B cell (primary cell): ENCODE measurements around the gene DIS3L2. TPM values are rescaled to one million over a fixed set of nuclear protein-coding genes. Genes with fewer than 3 reads are reported as not detected.
"Not testable (repeated sequence)": the region's sequence is repeated elsewhere in the genome, so short reads cannot be mapped to it uniquely, and the experiment has no call there.

Experiments
- ATAC-seq: fragments of 200-7000 bp; cut with Tn5 transposase; one replicate; pipeline ENCODE4 v1.10.0; 2021; ENCODE audit warnings: low read depth, mild to moderate bottlenecking, moderate number of reproducible peaks, moderate library complexity
- CTCF ChIA-PET: fragments of 350-600 bp; sonication (Branson Sonifier 250); formaldehyde crosslinking; loops from one replicate; lab custom pipeline; 2021; ENCODE audit warnings: antibody characterized with exemption, inconsistent platforms; lab: Charles Lee
- POLR2A ChIA-PET: fragments of 350-600 bp; sonication (Branson Sonifier 250); formaldehyde crosslinking; loops from one replicate; lab custom pipeline; 2021; ENCODE audit warnings: antibody characterized with exemption; lab: Charles Lee
- DNase-seq: peaks from one replicate; pipeline ENCODE4 v3.0.0; 2013
- H2AFZ ChIP-seq: 2 replicates; pipeline ENCODE4 v1.6.1; 2012; ENCODE audit warnings: mild to moderate bottlenecking, low read depth, low read length; ENCODE audit not compliant: insufficient read depth, poor library complexity, severe bottlenecking
- H3K27ac ChIP-seq, 2 donors: 1 replicate in 1 of 2; 2 replicates in 1 of 2; pipeline ENCODE4 v1.5.1; 2012 to 2013; ENCODE audit warnings: low read length in 2 of 2, mild to moderate bottlenecking in 2 of 2, moderate library complexity in 1 of 2
- H3K27me3 ChIP-seq, 4 experiments: fragments of 200-600 bp in 1 of 4; sonication (generic) in 1 of 4; replicated peaks in 1 of 4; 1 replicate in 2 of 4; 2 replicates in 2 of 4; pipeline versions ENCODE4 v1.6.1 to v1.7.0; 2013 to 2016; ENCODE audit warnings: low read length in 3 of 4, mild to moderate bottlenecking in 2 of 4, mixed read lengths in 1 of 4, moderate library complexity in 1 of 4; ENCODE audit not compliant: insufficient read depth in 4 of 4, control insufficient read depth in 3 of 4; ENCODE audit errors: control extremely low read depth in 1 of 4
- H3K36me3 ChIP-seq, 2 experiments: replicated peaks in 1 of 2; 1 replicate in 1 of 2; 2 replicates in 1 of 2; pipeline versions ENCODE4 v1.6.1 to v1.7.1; 2013; ENCODE audit warnings: low read length in 1 of 2; ENCODE audit not compliant: insufficient read depth in 2 of 2, control insufficient read depth in 1 of 2; ENCODE audit errors: control extremely low read depth in 1 of 2, extremely low read depth in 1 of 2
- H3K4me1 ChIP-seq, 2 donors: fragments of 200-600 bp in 1 of 2; sonication (generic) in 1 of 2; 1 replicate in 1 of 2; 2 replicates in 1 of 2; pipeline versions ENCODE4 v1.5.1 to v1.6.1; 2013 to 2017; ENCODE audit warnings: low read length in 2 of 2; ENCODE audit not compliant: control insufficient read depth in 2 of 2, insufficient read depth in 2 of 2
- H3K4me2 ChIP-seq: replicated peaks from 2 replicates; pipeline ENCODE3; 2012; ENCODE audit warnings: mild to moderate bottlenecking, low read depth, low read length; ENCODE audit not compliant: poor library complexity, severe bottlenecking
- H3K4me3 ChIP-seq, 5 experiments: fragments of 200-600 bp in 1 of 5; sonication (generic) in 1 of 5; 1 replicate in 3 of 5; 2 replicates in 2 of 5; pipeline versions ENCODE4 v1.5.1 to v1.7.0; 2011 to 2016; ENCODE audit warnings: low read length in 4 of 5, mild to moderate bottlenecking in 4 of 5, low read depth in 2 of 5, control low read depth in 1 of 5, moderate library complexity in 1 of 5; ENCODE audit not compliant: insufficient read depth in 1 of 5; ENCODE audit errors: control extremely low read depth in 1 of 5, extremely low read depth in 1 of 5
- H3K79me2 ChIP-seq: fragments of 200-600 bp; sonication (generic); one replicate; pipeline ENCODE4 v1.6.0; 2016; ENCODE audit warnings: low read length; ENCODE audit not compliant: control insufficient read depth, insufficient read depth
- H3K9ac ChIP-seq: fragments of 200-600 bp; sonication (generic); 2 replicates; pipeline ENCODE4 v1.6.1; 2017; ENCODE audit warnings: mild to moderate bottlenecking, low read length, moderate library complexity
- H3K9me3 ChIP-seq, 3 donors: one replicate each; pipeline versions ENCODE4 v1.6.1 to v1.7.1; 2013; ENCODE audit warnings: low read length in 2 of 3; ENCODE audit not compliant: control insufficient read depth in 2 of 3, insufficient read depth in 1 of 3; ENCODE audit errors: control extremely low read depth in 1 of 3
- H4K20me1 ChIP-seq: 2 replicates; pipeline ENCODE4 v1.6.0; 2012; ENCODE audit warnings: mild to moderate bottlenecking, low read length; ENCODE audit not compliant: insufficient read depth, control insufficient read depth, poor library complexity, severe bottlenecking
- H3K27ac Mint-ChIP-seq: one replicate; pipeline ENCODE4 v1.8.0; 2021; ENCODE audit warnings: mixed read lengths
- H3K27me3 Mint-ChIP-seq: one replicate; pipeline ENCODE4 v1.8.0; 2021; ENCODE audit warnings: mixed read lengths
- H3K4me1 Mint-ChIP-seq: one replicate; pipeline ENCODE4 v1.8.0; 2021; ENCODE audit warnings: mixed read lengths
- H3K4me3 Mint-ChIP-seq: one replicate; pipeline ENCODE4 v1.8.0; 2021; ENCODE audit warnings: mixed read lengths
- H3K9me3 Mint-ChIP-seq: one replicate; pipeline ENCODE4 v1.8.0; 2022; ENCODE audit warnings: mixed read lengths; ENCODE audit not compliant: insufficient read depth
- EZH2 ChIP-seq: IDR thresholded peaks from 2 replicates; pipeline ENCODE4 v1.6.1; 2012; ENCODE audit warnings: borderline replicate concordance, low read depth, mild to moderate bottlenecking, moderate library complexity, low read length; ENCODE audit not compliant: insufficient read depth, poor library complexity, severe bottlenecking
- WGBS: methylation state at CpG from one replicate; pipeline ENCODE4 v1.1.5; 2013; ENCODE audit warnings: missing lambda C conversion rate; ENCODE audit not compliant: insufficient coverage; 5-methylcytosine and 5-hydroxymethylcytosine counted together
- intact Hi-C: fragments of 100-400 bp; cut with micrococcal nuclease; formaldehyde crosslinking; loops from one replicate; pipeline ENCODE4 v1.10.0; 2022
- polyA plus RNA-seq: library from polyadenylated mRNA; depleted of rRNA; stranded (reverse); fragments of >200 nt; gene quantifications from 2 replicates; pipeline ENCODE4 v1.2.3, GENCODE V29; 2012
- total RNA-seq, 2 donors: library from RNA; stranded (reverse); fragments of 120-200 nt in 1 of 2; gene quantifications; 1 replicate in 1 of 2; 2 replicates in 1 of 2; pipeline versions ENCODE4 v1.2.3 to v1.2.4, GENCODE V29; 2013 to 2022
- TF ChIP-seq, protein P1 (sequence below): fragments of 200-600 bp; IDR thresholded peaks from one replicate; pipeline ENCODE4 v1.8.0; 2022; ENCODE audit warnings: antibody characterized with exemption, mild to moderate bottlenecking

DIS3L2 gene
- total and polyA plus RNA-seq, 2 donors (not counting 1 experiment from before 2014, with no cell fraction given) = 34.5 to 70.1 TPM

GRCh38 chr2:232174662-232175061 lies 213.1 kb downstream of the DIS3L2 start:
- ATAC-seq = no peak
- Histone ChIP-seq H4K20me1 (no peaks in the 10 kb centered on the region), H3K27ac (no peak overlapping the region), H3K4me2 (no peak overlapping the region), H3K9me3 (peaks cover 0 to 3% (median 0%) of the 10 kb centered on the region in 3 donors), H2AFZ (no peak overlapping the region), H3K79me2 (no peaks in the 10 kb centered on the region), H3K36me3 (no peaks in the 10 kb centered on the region), H3K9ac (no peak overlapping the region), H3K27me3 (no peaks in the 10 kb centered on the region), H3K4me3 (no peak overlapping the region), H3K4me1 (no peaks in the 10 kb centered on the region)
- no peaks in the 10 kb centered on the region for H3K27me3 Mint-ChIP-seq
- H3K9me3 Mint-ChIP-seq = peaks cover 2% of the 10 kb centered on the region
- no peaks in the 10 kb centered on the region for H3K4me1 Mint-ChIP-seq
- ChIA-PET CTCF (no interaction called here), POLR2A (interaction anchor here (0.7 kb wide), 1 partner anchor 1116 kb away, joined by 6 read pairs; no protein-coding TSS in a partner anchor)
- H3K27ac Mint-ChIP-seq = no peak overlapping the region
- no peak for DNase-seq
- no peak overlapping the region for H3K4me3 Mint-ChIP-seq
- intact Hi-C loops = no loop called here
- 100% methylated on average over 1 of the region's 4 CpGs for WGBS
- TF ChIP-seq, protein P1, sequence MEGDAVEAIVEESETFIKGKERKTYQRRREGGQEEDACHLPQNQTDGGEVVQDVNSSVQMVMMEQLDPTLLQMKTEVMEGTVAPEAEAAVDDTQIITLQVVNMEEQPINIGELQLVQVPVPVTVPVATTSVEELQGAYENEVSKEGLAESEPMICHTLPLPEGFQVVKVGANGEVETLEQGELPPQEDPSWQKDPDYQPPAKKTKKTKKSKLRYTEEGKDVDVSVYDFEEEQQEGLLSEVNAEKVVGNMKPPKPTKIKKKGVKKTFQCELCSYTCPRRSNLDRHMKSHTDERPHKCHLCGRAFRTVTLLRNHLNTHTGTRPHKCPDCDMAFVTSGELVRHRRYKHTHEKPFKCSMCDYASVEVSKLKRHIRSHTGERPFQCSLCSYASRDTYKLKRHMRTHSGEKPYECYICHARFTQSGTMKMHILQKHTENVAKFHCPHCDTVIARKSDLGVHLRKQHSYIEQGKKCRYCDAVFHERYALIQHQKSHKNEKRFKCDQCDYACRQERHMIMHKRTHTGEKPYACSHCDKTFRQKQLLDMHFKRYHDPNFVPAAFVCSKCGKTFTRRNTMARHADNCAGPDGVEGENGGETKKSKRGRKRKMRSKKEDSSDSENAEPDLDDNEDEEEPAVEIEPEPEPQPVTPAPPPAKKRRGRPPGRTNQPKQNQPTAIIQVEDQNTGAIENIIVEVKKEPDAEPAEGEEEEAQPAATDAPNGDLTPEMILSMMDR = no peak
- no peak for TF ChIP-seq EZH2

DNA sequence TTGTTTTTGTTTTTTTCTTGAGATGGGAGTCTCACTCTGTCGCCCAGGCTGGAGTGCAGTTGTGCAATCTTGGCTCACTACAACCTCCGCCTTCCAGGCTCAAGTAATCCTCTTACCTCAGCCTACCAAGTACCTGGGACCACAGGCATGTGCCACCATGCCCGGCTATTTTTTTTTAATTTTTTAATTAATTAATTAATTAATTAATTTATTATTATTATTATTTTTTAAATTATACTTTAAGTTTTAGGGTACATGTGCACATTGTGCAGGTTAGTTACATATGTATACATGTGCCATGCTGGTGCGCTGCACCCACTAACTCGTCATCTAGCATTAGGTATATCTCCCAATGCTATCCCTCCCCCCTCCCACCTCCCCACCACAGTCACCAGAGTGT lies 215.1 kb downstream of the DIS3L2 start:
- H3K4me2 ChIP-seq = not testable (repeated sequence)
- no CpG with 5 or more reads among the region's 5 CpGs for WGBS

More for the DNA sequence above, 215.1 kb downstream of the DIS3L2 start:
- H3K4me1 Mint-ChIP-seq, H3K27me3 Mint-ChIP-seq, H3K9ac ChIP-seq, CTCF ChIA-PET, H3K4me1 ChIP-seq, DNase-seq, intact Hi-C loops, H3K27me3 ChIP-seq, H3K9me3 ChIP-seq, POLR2A ChIA-PET, H2AFZ ChIP-seq, H3K36me3 ChIP-seq, H3K79me2 ChIP-seq, H3K27ac ChIP-seq, H4K20me1 ChIP-seq, ATAC-seq, H3K4me3 ChIP-seq, H3K27ac Mint-ChIP-seq, H3K9me3 Mint-ChIP-seq, H3K4me3 Mint-ChIP-seq: not testable (repeated sequence)
